ENCODE results near the gene KIAA2012. TPM values are rescaled to one million over a fixed set of nuclear protein-coding genes. Genes with fewer than 3 reads are reported as not detected.

The KIAA2012 gene
- total and polyA plus RNA-seq, 2 of the 4 experiments (the other 2 are of a cell fraction): under 0.01 to 0.09 TPM

GRCh38 chr2:202074324-202074723 lies 1.3 kb downstream of the KIAA2012 start:
- no peak overlapping the region for H2BK120ac ChIP-seq (ENCODE audit: low read depth, low read length)
- intact Hi-C loops (cut with micrococcal nuclease) (no loop called here), dilution Hi-C loops (cut with HindIII; ENCODE audit: low sequenced_read_pairs, unreplicated experiment) (no loop called here), in situ Hi-C loops (cut with MboI; ENCODE audit: low sequenced_read_pairs) (no loop called here)
- H3K9ac ChIP-seq (ENCODE audit: low read depth, low read length): no peak overlapping the region
- H2BK15ac ChIP-seq (ENCODE audit: low read depth, low read length): no peak overlapping the region
- H2BK20ac ChIP-seq (ENCODE audit: low read depth, low read length): no peak overlapping the region
- no peak overlapping the region for H3K14ac ChIP-seq (replicated peaks; ENCODE audit: low read depth, low read length)
- BruUV-seq (replicated peaks): no TSS peak
- POLR2A ChIA-PET (ENCODE audit: unreplicated experiment): no interaction called here
- H3K4me3 ChIP-seq (ENCODE audit: insufficient read depth, low read depth, low read length): no peak overlapping the region
- no peak overlapping the region for H3K4ac ChIP-seq (ENCODE audit: low read depth, low read length)
- no peak overlapping the region for H3K23ac ChIP-seq (ENCODE audit: low read depth, low read length)
- no peaks in the 10 kb centered on the region for H3K79me1 ChIP-seq (ENCODE audit: low read depth in 1 of 2, low read length in 2 of 2)
- CTCF ChIA-PET: interaction anchor here (1.0 kb wide), 1 partner anchor 10 kb away, joined by 3 read pairs; no protein-coding TSS in a partner anchor
- no peak overlapping the region for H2AFZ ChIP-seq (replicated peaks; ENCODE audit: low read length, poor library complexity)
- no peak overlapping the region for H4K5ac ChIP-seq (ENCODE audit: low read depth, low read length)
- H2BK5ac ChIP-seq (ENCODE audit: low read depth, low read length, poor library complexity, severe bottlenecking): no peak overlapping the region
- ATAC-seq (ENCODE audit: low read depth) (no peak), DNase-seq (peak; percentile 12)
- H3K9me1 ChIP-seq (ENCODE audit: insufficient read depth, low read length): no peaks in the 10 kb centered on the region
- no peaks in the 10 kb centered on the region for H3K36me3 ChIP-seq (ENCODE audit: control insufficient read depth, insufficient read depth, low read length)
- H3K27me3 ChIP-seq (ENCODE audit: control insufficient read depth, insufficient read depth, low read length): no peaks in the 10 kb centered on the region
- no peaks in the 10 kb centered on the region for H4K20me1 ChIP-seq (ENCODE audit: insufficient read depth, low read length)
- no peaks in the 10 kb centered on the region for H3K9me3 ChIP-seq (ENCODE audit: control insufficient read depth, insufficient read depth, low read length)
- H3K4me1 ChIP-seq (ENCODE audit: control insufficient read depth, insufficient read depth, low read length): no peaks in the 10 kb centered on the region
- no peak overlapping the region for H3K4me2 ChIP-seq (ENCODE audit: low read depth, low read length)
- H2AK5ac ChIP-seq (ENCODE audit: low read depth, low read length): no peak overlapping the region
- no peak overlapping the region for H3K18ac ChIP-seq (ENCODE audit: low read depth, low read length)
- no peak for TF ChIP-seq MAZ (IDR thresholded peaks at IDR 0.05; ENCODE audit: borderline replicate concordance, low read depth, low read length)
- no peak for TF ChIP-seq RAD21 (IDR thresholded peaks at IDR 0.05; ENCODE audit: low read length)
- no peak for TF ChIP-seq CEBPB (IDR thresholded peaks at IDR 0.05; ENCODE audit: low read depth, low read length)
- TF ChIP-seq POLR2A (IDR thresholded peaks at IDR 0.05; ENCODE audit: low read depth, low read length): no peak
- TF ChIP-seq ELK1 (IDR thresholded peaks at IDR 0.05; ENCODE audit: borderline replicate concordance, low read depth, low read length): no peak
- no CpG with 5 or more reads among the region's 2 CpGs for WGBS, 2 experiments (ENCODE audit: extremely low coverage in 2 of 2, insufficient read length in 1 of 2)
- no peak overlapping the region for H2AK9ac ChIP-seq (replicated peaks; ENCODE audit: low read depth, low read length, poor library complexity)
- H3K27ac ChIP-seq (ENCODE audit: insufficient read depth, low read length): no peak overlapping the region
- H3K56ac ChIP-seq (ENCODE audit: extremely low read depth, insufficient read depth, low read length): no peak overlapping the region
- H4K8ac ChIP-seq (ENCODE audit: low read depth in 2 of 2, low read length in 2 of 2): no peak overlapping the region
- no peak overlapping the region for H4K91ac ChIP-seq (ENCODE audit: insufficient read depth, low read depth, low read length)

Data from IMR-90 (cell line).